ENCODE measurements around the gene C4BPB. TPM values are rescaled to one million over a fixed set of nuclear protein-coding genes. Genes with fewer than 3 reads are reported as not detected.
A peak's percentile ranks its signal among the peaks of the same experiment; 100 is the strongest.

The C4BPB gene
- total and polyA plus RNA-seq, 2 donors (not counting 3 experiments of a cell fraction or from before 2014, with no cell fraction given), result not detected

GRCh38 chr1:207049514-207049913 is 39.1 kb upstream of the C4BPB start:
- dilution Hi-C loops (cut with MboI; ENCODE audit: extremely low pct_ligation_motif_present, low sequenced_read_pairs), result no loop called here
- H4K20me1 ChIP-seq (replicated peaks; ENCODE audit: control insufficient read depth, extremely low read depth, insufficient read depth, low read length), result peaks cover 7% of the 10 kb centered on the region
- H2AFZ ChIP-seq (ENCODE audit: low read depth, low read length), result no peak overlapping the region
- ChIA-PET POLR2A (no interaction called here), CTCF (interaction anchor here (0.6 to 2.2 kb wide), 11 partner anchors 11 to 1275 kb away, joined by 3 to 11 read pairs (median 3); no protein-coding TSS in a partner anchor)
- H3K4me2 ChIP-seq (ENCODE audit: insufficient read depth, low read length), result peak overlapping the region; percentile 91
- peaks cover 0 to 2% of the 10 kb centered on the region in 2 experiments for H3K27me3 ChIP-seq (ENCODE audit: control insufficient read depth in 2 of 2, insufficient read depth in 2 of 2, low read length in 2 of 2)
- intact Hi-C loops (cut with micrococcal nuclease), result no loop called here
- H3K4me1 ChIP-seq (ENCODE audit: control insufficient read depth, extremely low read depth, insufficient read depth, low read length), result peaks cover 15% of the 10 kb centered on the region
- DNase-seq (ENCODE audit: low read depth, low spot score) (no peak), FAIRE-seq (no peak)
- no peaks in the 10 kb centered on the region for H3K9me3 ChIP-seq (replicated peaks; ENCODE audit: control insufficient read depth, insufficient read depth, low read length)
- H3K36me3 ChIP-seq (ENCODE audit: control insufficient read depth in 2 of 2, extremely low read depth in 1 of 2, insufficient read depth in 2 of 2, low read length in 2 of 2), result peaks cover 6 to 12% of the 10 kb centered on the region in 2 experiments
- H3K9me1 ChIP-seq (replicated peaks; ENCODE audit: control insufficient read depth, extremely low read depth, insufficient read depth, low read length), result no peaks in the 10 kb centered on the region
- H3K27ac ChIP-seq (ENCODE audit: insufficient read depth, low read depth, low read length), result no peak overlapping the region
- H3K9ac ChIP-seq (replicated peaks; ENCODE audit: extremely low read depth, insufficient read depth, low read length), result peak overlapping the region; percentile 83
- H3K4me3 ChIP-seq (replicated peaks in 1 of 3; ENCODE audit: insufficient read depth in 1 of 3, low read depth in 1 of 3, low read length in 3 of 3), result peak overlapping the region in 1 of 3 experiments; percentile 95
- BruUV-seq (replicated peaks), result no TSS peak
- no peak for TF ChIP-seq JUN (IDR thresholded peaks at IDR 0.05; ENCODE audit: borderline replicate concordance, insufficient read depth, insufficient read length, low read depth)
- no peak for TF ChIP-seq POLR2A (IDR thresholded peaks at IDR 0.05; ENCODE audit: low read depth, low read length)
- no peak for TF ChIP-seq GATA2 (IDR thresholded peaks at IDR 0.05; ENCODE audit: insufficient read depth, insufficient read length, low read depth, low read length)
- no peak for TF ChIP-seq POLR2AphosphoS5 (IDR thresholded peaks at IDR 0.05; ENCODE audit: insufficient read depth, low read depth, low read length)
- no peak for TF ChIP-seq FOS (IDR thresholded peaks at IDR 0.05; ENCODE audit: borderline replicate concordance, insufficient read depth, low read length)
- no peak for TF ChIP-seq EZH2 (IDR thresholded peaks at IDR 0.05; ENCODE audit: borderline replicate concordance, low read depth, low read length, severe bottlenecking)
- no peak for TF ChIP-seq CTCF (IDR thresholded peaks at IDR 0.05; ENCODE audit: extremely low read depth in 1 of 2, insufficient read depth in 1 of 2, low read depth in 1 of 2, low read length in 2 of 2)
- TF ChIP-seq MAX (IDR thresholded peaks at IDR 0.05; ENCODE audit: insufficient read depth, insufficient read length), result no peak
- no peak for TF ChIP-seq MYC (IDR thresholded peaks at IDR 0.05; ENCODE audit: low read depth, low read length)
- peaks cover 46% of the 10 kb centered on the region for H3K79me2 ChIP-seq (ENCODE audit: control insufficient read depth, insufficient read depth, low read length)
